Suppressor macrophage treated with lipopolysaccharide for 4 hours (primary cell): ENCODE results near the gene STK31.
"Not testable (repeated sequence)": the region's sequence is repeated elsewhere in the genome, so short reads cannot be mapped to it uniquely, and the experiment has no call there.

Experiments used
- DNase-seq: peaks from one replicate; pipeline ENCODE4 v3.0.0-alpha.2; 2020

Gene STK31

DNA sequence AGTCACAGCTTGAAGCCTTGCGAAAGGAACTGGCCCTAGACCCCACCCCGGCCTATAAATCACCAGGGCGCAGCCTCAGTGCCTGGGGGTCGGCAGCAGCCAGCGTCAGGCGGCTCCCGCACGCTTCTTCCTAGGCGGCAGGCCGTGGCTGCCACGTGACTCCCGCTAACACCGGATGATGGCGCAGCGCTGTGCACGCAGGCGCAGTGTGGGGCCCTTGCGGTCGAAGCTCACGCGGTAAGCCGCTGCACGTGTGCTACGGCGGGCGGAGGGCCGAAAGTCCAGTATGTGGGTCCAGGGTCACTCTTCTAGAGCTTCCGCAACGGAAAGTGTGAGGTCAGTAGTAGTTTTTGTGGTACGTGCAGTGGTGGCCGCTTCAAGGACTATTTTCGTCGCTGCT lies at the start of gene STK31:
TSS of gene STK31 (plus strand) at position 220 of the 400 bp plus-strand sequence. CDS start at position 287, 67 bp downstream.
- no peak for DNase-seq

DNA sequence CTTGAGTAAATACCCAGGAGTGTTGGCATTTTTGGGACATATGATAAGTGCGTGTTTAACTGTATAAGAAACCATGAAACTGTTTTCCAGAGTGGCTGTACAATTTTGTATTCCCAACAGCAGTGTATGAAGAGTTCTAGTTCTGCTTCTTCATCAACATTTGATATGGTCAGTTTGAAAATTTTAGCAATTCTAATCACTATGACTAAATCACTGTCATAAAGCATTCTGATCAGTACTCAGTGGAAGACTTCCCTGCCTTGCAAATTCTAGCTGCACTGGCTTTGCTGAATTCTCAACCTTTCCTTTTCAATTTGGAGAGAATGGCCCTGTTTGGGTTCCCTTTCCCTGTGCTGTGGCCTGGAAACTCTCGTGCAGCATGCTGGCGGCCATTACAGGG lies 48.6 kb upstream of the STK31 start:
- no peak for DNase-seq

GRCh38 chr7:23662124-23662983 lies 47.7 kb upstream of the STK31 start:
- DNase-seq, result no peak

DNA sequence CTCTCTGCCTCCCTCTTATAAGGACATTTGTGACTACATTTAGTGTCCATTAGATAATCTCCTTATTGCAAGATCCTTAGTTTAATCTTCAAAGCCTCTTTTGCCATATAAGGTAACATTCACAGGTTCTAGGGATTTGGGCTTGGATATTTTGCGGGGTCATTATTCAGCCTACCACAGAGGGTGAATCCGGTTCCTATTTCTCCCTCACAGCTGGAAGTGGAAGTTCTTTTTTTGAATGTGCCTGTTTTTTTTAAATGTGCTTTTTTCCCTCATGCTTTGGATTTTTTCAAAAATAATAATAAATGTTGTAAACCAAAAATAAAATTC lies 47.1 kb upstream of the STK31 start:
- DNase-seq, result no peak

- DNase-seq, result no peak
These were observed 45.9 kb upstream of the STK31 start for GRCh38 chr7:23664122-23664521.

GRCh38 chr7:23672033-23672432 lies 38.0 kb upstream of the STK31 start:
- DNase-seq, result no peak

GRCh38 chr7:23679898-23680413 lies 30.1 kb upstream of the STK31 start, which contains the start of gene FAM221A:
Gene FAM221A, plus strand, starts transcription at chr7:23680199. Its CDS starts 20 bp downstream, at chr7:23680219.
- DNase-seq, result peak; percentile 91

DNA sequence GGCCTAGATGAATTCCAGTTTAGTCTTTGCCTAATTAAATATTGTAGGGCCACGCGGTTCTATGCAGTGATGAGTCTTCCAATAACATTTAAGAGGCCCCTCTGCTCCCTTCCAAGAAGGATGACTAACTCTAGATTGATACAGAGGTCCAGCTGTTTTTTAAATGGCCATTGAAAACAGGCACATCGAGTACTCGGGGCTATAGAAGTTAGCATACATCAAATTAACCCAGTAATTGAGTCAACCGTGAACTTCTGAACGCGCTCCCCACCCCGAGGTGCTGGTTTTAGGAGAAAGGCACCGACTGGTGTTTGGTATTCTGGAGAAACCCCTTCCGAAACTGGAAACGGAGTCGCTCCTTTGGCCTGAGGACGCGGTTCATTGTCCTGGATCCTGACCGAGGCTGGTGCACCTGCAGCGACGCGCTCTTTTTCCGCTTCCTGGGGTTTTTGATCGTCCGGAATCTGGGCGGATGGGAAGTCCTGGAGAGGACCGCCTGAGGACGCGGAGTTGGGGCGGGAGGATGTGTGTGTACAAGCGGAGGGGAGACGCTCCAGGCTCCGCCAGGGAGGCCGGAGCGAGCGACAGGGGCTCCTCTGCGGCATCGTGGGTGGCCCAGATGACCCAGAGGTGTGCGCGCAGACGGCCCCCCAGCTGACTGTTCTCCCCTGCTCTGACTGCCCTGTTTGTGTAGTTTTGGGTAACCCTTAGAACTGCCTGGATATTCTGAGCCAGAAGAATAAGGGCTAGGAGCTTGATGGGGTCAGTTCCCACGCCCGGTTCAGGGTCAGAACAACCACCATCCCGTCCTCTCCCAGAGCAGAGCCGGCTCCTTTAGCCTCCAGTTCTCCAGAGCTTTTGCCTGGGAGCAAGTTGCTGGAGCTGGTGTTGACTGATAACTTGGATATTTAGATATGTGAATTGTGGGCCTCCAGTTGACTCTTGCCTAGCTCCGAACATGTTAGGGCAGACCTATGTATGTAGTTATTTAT lies 29.3 kb upstream of the STK31 start:
- peak; percentile 47 for DNase-seq

DNA sequence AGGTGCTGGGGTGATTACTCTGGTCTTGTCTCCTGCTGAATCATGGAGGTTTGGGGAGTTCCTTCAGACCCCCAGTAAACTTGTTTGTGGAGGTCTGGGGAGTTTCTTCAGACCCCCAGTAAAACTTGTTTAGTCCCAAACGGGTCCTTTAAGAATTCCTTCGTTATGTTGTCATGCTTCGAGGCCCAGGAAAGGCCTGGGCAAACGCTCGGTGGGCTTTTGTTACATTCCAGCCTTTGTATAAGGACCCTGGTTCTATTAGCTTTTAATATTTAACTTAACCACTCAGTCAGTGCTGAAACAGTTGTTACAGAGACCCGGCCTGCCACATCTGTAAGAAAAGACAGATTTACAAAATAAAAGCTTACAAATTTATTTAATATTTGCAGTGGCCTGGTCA lies 26.0 kb upstream of the STK31 start:
- not testable (repeated sequence) for DNase-seq

GRCh38 chr7:23685731-23686130 lies 24.3 kb upstream of the STK31 start:
- DNase-seq, result no peak

- no peak for DNase-seq
These were observed 23.0 kb upstream of the STK31 start for GRCh38 chr7:23687011-23687410.

GRCh38 chr7:23689165-23689564 lies 20.9 kb upstream of the STK31 start:
- DNase-seq, result no peak

- no peak for DNase-seq
These were observed 18.7 kb upstream of the STK31 start for GRCh38 chr7:23691320-23691719.

DNA sequence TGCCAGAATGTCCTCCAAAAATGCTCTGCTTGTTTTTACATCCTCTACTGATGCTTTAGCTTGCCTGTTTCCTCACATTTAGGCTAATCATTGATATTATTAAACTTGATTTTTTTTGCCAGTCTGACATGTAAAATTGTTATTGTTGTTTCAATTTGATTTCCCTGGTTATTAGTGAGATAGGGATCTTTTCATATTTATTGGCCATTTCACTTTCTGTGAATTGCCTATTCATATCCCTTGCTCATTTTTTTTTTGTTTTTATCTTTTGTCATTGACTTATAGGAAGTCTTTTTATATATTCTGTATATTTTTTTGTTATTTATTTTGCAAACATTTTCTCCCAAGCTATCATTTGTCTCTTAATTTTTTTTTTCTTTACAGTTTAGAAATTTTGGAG lies 16.8 kb upstream of the STK31 start:
- no peak for DNase-seq

DNA sequence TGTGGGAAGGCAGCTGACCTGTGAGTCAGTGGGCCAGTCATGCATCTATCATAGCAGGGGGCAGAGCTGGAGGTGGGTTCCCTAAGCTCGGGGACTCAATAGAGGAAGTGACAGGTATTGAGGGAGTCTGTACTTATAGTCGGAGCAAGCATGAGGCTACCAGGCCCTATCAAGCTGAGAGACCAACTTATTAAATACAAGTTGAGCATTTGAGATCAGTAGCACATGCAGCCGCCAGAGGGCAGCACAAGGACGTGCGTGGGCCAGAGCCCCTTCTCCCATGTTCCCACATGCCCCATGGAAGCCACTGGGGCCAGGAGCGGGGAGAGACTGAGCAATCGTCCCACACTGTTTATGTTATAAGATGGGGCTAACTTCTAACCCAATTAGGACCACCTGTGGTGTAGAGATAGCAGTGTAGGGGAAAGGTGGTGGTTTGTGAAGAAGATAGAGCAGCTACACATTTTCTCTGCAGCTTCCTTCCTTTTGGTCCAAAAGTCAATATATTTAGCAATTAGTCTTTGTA lies 13.0 kb upstream of the STK31 start:
- DNase-seq, result peak; percentile 65

DNA sequence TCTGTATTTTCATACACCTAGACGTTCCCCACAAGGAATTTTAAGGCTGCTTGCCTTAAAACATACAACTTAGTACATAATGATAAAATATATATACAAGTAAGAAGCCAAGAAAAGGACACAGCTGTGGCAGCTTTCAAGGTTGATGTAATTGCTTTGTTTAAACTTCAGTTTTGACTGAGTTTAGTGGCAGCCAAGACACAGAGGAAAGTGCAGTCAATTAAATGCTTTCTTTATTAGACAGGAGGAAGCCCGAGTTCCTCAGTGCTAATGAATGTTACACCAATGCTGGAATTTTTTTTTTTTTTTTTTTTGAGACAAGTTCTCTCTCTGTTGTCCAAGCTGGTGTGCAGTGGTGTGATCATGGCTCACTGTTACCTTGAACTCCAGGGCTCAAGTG lies 11.2 kb upstream of the STK31 start:
- no peak for DNase-seq

DNA sequence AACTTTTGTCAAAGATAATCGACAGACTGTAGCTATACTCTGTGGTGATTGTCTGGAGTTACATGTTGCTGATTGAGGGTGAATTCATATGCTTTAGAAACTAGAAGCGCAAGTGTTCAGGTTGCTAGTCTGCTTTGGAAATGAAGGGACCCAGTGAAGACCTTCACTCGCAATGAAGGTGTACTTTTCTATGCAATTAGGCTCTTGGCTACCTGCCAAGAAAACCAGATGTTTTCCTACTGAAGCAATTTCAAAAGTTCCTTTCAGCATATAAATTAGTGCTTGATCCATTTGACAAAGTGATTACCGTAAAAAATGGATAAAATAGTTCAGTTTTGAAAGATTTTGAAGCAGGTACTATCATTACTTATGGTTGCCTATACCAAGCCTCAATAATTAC lies 10.0 kb upstream of the STK31 start:
- no peak for DNase-seq

DNA sequence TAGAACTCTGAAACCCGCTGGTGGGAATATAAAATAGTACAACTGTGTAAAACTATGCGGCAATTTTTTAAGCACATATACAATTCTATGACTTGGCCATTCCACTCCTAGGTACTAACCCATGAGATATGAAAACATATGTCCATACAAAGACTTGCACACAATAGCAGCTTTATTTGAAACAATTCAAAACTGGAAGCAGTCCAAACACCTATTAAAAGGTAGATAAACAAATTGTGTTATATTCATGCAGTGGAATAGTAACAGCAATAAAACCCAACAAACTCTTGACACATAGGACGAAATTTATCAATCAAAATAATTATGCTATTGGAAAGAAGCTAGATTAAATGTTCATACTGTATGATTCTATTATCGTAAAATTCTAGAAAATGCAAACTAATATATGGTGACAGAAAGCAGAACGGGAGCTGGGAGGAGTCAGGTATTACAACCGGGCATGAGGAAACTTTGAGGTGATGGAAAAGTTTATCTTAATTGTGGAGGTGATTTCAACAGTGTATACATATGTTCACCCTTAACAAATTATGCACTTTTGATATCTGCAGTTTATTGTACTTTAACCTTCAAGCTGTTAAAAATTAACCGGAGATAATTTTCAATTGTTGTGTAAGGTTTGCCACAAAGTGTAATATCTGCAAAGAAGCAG lies 803 bp upstream of the STK31 start:
- no peak for DNase-seq

DNA sequence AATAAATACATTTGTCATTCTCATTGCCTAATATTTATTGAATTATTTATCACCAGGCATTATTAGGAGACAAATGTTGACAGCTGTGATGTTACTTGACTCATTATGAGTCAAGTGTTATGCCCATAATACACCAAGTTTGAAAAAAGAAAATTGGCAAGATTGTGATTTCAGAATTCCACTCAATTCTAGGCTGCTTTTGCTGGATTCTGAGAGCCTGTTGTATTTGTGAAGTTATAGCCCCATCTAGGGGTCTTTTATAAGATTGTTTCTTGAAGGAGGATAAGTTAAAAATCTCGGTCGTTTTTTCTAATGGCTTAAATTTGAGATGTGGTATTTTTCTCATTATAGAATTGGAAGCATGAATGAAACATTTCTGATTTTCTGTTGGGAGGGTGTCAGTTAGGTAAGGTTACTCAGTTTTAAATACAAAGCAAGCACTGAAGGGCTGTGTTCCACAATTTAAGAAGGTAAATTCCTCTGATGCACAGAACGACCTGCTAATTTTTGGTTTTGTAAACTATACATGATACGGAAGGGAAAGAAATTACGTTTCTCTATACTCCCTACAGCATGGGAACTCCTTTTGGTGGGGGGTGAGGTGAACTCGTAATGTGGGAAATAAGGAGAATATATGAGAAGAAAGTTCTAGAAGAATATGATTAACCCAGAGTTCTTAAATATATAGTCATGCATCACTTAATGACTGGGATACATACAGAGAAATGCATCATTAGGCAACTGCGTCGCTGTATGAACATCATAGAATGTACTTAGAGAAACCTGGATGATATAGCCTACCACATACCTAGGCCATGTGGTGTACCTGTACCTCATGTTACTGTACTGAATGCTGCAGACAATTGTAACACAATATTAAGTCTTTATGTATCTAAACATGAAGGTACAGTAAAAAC lies 2.6 kb downstream of the STK31 start:
- DNase-seq, result peak; percentile 72

- no peak for DNase-seq
These were observed 3.5 kb downstream of the STK31 start for GRCh38 chr7:23713285-23714149.

GRCh38 chr7:23714150-23714464 lies 4.1 kb downstream of the STK31 start:
- DNase-seq, result no peak
